Activated effector memory CD4-positive, alpha-beta T cell treated with Interleukin-2 at 50 U/mL for 16 hours (primary cell): ENCODE results near the gene TMEM204.

Experiments
- DNase-seq: peaks from one replicate; pipeline ENCODE4 v3.0.0-alpha.2; 2020

The TMEM204 gene

DNA sequence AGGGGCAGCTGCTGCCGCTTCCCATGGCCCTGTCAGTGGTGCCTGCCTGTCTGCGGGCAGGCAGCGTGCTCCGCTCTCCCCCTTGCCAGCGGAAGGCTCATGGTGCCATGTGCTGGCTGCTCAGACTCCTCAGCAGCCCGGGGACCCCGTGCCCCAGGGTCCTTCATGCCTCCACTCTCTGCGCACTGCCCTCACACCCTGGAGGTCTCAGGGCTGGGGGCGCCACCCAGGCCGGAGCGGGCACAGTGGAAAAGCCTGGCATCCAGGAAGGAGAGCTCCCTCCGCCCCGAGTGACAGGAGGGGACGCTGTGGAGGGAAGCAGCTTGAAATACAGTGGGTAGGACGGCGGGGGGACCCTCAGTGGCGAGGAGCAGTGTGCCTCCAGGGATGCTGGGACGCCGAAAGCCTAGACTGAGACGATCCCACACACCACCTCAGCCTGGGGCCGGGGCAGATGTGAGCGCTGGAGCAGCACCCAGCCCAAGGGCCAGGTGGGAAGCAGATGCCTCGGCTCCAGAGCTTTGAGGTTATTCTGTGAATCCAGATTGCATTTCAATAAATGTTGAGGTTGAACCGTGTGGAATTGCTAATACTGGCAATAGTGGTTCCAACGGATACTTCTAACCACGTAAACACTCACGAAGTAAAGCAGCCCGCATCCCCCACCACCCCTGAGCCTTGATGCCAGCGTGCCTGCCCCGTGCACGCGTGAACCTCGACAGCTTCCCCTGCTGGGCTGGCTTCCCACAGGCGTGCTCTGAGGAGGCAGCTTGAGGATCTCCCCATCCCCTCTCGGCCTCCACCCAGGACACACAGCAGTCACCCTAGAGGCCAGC is 6.5 kb downstream of the TMEM204 start:
- no peak for DNase-seq

DNA sequence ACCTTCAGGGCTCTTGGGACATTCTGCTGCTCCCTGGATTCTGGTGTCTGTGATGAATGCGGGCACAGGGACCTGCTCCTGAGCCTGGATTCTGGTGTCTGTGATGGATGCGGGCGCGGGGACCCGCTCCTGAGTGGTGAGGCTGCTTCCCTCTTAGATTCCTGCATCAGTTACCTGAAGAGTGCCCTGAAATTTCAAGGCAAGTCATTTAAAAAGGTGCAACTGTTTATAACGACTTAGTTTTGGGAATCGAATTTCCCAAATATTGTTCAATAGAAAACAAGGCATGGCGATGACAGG is 7.0 kb downstream of the TMEM204 start:
- no peak for DNase-seq

DNA sequence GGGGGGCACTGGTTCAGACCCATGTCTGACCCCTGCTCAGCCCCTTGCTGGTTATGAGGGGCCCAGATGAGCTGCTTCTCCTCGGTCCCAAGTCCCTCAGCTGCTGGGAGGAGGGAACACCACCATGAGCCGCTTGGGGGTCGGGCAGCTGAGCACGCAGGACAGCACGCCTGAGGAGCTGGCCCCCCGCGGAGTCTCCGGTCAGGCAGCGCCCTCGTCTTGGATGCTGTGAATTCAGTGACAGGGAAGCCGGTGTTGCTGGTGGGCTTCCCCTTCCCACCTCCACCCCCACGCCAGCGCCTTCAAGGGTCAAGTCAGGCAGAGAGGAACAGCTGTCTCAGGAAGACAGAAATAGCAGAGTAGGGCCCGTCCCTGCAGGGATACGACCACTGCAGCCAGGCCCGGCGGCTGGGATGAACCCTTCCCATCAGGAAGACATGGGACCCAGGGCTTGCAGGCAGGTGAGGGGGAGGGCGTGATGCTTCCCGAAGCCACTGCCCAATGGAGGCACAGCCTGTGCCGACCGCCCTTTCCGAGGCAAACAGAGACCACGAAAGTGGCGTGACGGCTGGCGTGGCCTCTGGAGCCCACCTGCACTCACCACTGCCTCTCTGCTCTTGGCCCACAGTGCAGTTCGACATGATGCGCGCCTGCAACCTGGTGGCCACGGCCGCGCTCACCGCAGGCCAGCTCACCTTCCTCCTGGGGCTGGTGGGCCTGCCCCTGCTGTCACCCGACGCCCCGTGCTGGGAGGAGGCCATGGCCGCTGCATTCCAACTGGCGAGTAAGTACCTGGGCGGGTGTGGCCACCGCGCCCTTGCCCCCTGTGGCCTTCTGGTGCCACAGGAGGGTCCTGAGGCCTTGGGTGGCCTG is 8.1 kb downstream of the TMEM204 start:
- no peak for DNase-seq

DNA sequence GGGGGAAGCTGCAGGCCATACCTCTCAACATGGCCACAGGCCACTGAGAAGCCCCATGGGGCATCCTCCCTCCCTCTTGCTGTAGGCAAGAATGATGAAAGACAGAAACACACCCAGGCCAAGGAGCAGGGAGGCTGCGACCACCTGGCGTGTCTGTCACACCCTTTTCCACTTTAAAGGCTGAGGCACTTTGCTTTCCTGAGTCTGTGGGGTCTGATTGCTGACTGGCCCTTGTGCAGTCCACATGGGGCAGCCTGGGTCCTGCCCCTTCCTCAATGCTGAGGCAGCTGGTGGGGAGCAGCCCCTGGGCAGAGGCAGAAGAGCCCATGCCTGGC is 8.7 kb downstream of the TMEM204 start:
- DNase-seq, result no peak

GRCh38 chr16:1542533-1542932 is 9.1 kb downstream of the TMEM204 start:
- no peak for DNase-seq

GRCh38 chr16:1543085-1543896 is 9.8 kb downstream of the TMEM204 start:
- DNase-seq, result peak; percentile 20

- no peak for DNase-seq
Measured at GRCh38 chr16:1545044-1546040, 11.9 kb downstream of the TMEM204 start.

DNA sequence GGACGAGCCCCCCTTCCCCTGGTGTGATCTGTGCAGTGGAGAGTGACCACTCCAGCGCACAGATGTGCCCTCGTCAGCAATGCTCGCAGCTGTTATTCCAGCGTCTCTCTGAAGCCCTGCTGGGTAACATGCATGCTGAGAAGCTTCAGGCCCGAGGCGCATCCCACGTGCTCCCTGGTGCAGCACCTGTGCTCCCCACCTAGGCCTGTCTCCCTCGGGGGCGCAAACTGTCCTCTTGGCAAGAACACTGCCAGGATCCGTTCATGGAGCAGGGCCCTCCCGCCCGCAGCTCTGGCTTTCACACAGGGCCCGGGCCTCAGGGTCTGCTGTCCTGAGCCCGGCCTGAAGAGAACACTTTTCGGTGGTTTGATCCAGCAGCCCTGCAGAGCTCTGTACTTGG is 13.0 kb downstream of the TMEM204 start:
- no peak for DNase-seq

DNA sequence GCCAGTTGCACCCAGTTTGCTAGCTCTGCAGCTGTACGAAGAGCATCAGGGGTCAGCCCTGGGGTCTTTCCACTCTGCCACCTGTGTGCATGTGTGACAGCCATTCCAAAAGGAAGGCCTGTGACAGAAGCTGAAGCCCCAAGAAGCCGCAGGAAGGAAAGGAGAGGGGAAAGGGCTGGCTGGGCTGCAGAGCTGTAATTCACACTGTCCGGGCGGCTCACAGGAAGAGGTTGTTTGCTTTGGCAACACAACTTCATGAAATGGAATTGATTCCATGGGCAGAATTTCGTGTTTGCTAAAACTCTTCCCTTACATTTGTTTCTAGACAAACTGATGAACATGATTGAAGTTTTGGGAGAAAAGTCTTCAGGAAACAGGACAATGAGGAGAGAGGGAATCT is 14.8 kb downstream of the TMEM204 start:
- DNase-seq, result no peak

- DNase-seq, result no peak
Measured at GRCh38 chr16:1548727-1549126, 15.3 kb downstream of the TMEM204 start.

- DNase-seq, result no peak
Measured at GRCh38 chr16:1550069-1550468, 16.6 kb downstream of the TMEM204 start.

GRCh38 chr16:1550696-1551095 is 17.2 kb downstream of the TMEM204 start:
- DNase-seq, result no peak

DNA sequence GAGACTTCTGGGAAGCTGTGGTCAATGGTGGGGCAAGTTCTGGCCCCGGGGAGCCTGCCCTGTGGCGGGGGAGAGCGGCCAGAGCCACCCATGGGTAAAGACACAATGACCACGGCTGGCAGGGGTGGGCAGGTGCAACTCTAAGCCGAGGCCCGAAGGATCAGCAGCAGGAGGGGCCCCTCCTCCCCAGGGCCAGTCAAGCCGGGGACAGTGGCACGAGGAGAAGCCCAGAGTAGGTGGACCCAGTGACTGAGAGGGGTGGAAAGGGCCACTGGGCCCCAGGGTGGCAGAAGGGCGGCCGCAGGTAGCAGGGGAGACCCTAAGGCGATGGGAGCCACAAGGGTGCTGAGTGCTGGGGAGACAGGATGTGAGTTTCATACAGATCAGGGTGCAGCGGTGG is 17.7 kb downstream of the TMEM204 start:
- no peak for DNase-seq

- DNase-seq, result no peak
Measured at GRCh38 chr16:1552129-1552528, 18.7 kb downstream of the TMEM204 start.

DNA sequence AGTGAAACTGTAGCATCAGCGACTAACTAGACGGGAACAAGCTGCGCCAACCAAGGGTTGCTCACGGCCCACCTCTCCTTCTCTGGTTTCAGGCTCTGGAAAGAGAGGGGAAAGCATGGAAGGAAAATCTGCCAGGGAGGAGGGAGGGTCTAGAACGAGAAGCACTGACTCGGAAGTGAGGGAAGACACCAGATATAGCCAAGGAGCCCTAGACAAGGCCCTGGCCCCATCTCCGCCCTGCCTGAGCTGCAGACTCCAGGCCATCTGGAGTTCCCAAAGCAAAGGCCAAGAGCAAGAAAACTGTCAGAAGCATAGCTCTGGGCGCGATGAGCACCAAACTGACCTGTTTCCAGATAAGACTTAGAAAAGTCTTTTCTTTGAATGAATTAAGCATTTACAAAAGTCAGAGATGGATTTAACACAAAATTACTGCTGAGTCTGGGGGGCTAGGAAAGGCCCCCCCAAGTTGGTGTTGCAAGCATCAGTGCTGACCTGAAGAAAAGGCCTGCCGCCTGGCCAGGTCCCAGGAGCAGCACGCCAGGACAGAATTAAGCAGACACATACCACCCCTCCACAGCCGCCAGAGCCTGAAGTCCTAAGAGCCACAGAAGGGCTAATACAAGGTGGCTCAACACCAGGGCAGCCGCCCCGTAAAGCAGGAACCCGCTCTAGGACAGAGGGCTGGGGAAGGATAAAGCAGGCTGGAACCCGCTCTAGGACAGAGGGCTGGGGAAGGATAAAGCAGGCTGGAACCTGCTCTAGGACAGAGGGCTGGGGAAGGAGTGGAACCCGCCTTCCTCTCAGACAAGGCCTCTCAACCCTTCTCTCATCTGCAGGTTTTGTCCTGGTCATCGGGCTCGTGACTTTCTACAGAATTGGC is 20.7 kb downstream of the TMEM204 start:
- no peak for DNase-seq

GRCh38 chr16:1554826-1555445 is 21.5 kb downstream of the TMEM204 start:
- DNase-seq, result no peak

DNA sequence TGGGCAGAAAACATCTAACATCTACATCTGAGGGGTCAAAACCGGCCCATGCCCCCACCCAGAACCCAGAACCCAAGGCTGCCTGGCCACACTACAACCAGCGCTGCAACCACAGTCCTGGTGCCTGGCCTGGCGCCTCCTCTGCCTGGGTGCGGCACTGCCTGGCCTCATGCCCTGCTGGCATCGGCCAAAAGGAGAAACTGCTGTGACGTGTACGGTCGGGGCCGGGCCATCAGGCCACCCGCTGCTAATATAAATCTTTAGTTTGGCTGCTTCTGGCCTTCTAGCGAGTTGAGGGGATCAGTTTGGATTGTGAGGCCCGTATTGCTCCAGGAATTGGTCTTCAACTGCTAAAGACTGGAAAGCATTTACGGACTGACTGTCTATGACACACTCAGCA is 22.8 kb downstream of the TMEM204 start:
- DNase-seq, result no peak

DNA sequence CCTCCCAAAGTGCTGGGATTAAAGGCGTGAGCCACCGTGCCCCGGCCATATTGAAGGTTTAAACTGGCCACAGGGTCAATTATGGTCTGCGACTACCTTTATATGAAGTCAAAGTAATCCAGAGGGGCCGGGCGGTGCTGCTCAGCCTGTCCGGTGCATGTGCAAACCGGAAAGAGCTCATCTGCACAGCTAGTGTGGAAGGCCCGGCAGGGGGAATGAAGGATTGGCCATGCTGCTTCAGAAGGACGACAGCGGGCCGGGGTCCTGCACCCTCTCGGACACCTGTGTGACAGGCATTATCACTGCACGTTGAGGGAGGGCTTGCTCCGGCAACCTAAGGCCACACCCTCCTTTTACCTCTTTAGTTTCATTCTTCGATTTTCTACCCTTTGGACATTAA is 23.6 kb downstream of the TMEM204 start:
- DNase-seq, result no peak

GRCh38 chr16:1557576-1557975 is 24.1 kb downstream of the TMEM204 start:
- DNase-seq, result no peak

DNA sequence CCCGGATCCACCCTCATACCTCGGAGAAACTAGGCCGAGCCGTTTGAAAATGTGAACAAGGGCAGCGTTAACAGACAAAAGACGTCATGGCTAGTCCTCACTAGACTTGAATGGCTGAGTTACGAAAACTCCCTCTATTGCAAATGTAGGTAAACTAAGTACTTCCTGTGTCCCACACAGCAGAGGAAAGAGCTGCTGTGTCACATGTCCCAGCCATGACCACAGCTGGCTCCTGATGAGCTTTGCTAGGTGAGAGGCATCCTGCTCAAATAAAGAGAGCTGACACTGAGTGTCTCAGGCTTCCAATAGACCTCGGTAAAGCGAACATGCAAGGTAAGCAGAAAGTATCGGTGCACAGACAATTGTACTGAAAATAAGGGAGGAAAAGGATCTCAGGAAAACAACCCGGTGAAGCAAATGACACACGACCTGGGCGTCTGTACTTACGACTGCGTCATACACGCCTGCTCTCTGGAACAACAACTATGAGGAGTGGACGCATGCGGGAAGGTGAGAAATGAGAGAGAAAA is 26.0 kb downstream of the TMEM204 start:
- DNase-seq, result peak; percentile 34

GRCh38 chr16:1560153-1560552 is 26.7 kb downstream of the TMEM204 start:
- DNase-seq, result no peak
